ENCODE results near the gene INTS13.

The INTS13 gene, protein sequence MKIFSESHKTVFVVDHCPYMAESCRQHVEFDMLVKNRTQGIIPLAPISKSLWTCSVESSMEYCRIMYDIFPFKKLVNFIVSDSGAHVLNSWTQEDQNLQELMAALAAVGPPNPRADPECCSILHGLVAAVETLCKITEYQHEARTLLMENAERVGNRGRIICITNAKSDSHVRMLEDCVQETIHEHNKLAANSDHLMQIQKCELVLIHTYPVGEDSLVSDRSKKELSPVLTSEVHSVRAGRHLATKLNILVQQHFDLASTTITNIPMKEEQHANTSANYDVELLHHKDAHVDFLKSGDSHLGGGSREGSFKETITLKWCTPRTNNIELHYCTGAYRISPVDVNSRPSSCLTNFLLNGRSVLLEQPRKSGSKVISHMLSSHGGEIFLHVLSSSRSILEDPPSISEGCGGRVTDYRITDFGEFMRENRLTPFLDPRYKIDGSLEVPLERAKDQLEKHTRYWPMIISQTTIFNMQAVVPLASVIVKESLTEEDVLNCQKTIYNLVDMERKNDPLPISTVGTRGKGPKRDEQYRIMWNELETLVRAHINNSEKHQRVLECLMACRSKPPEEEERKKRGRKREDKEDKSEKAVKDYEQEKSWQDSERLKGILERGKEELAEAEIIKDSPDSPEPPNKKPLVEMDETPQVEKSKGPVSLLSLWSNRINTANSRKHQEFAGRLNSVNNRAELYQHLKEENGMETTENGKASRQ

GRCh38 chr12:26937863-26938700 lies at the start of gene INTS13, which contains the start of gene FGFR1OP2:
TSS of gene INTS13 (minus strand) at chr12:26937981. CDS start at chr12:26936803, 1,178 bp downstream.
TSS of gene FGFR1OP2 (plus strand) at chr12:26938470. CDS start at chr12:26954159, 15,689 bp downstream.
- H3K4me3 ChIP-seq (ENCODE audit: low read depth, low read length) = peak within 1 kb of the TSS; percentile 99
- no peak for TF ChIP-seq CTCF (IDR thresholded peaks at IDR 0.05; ENCODE audit: low read depth, low read length)

GRCh38 chr12:26982866-26983265 lies 45.1 kb upstream of the INTS13 start:
- H3K4me3 ChIP-seq (ENCODE audit: low read depth, low read length) = no peak overlapping the region
- no peak for TF ChIP-seq CTCF (IDR thresholded peaks at IDR 0.05; ENCODE audit: low read depth, low read length)

DNA sequence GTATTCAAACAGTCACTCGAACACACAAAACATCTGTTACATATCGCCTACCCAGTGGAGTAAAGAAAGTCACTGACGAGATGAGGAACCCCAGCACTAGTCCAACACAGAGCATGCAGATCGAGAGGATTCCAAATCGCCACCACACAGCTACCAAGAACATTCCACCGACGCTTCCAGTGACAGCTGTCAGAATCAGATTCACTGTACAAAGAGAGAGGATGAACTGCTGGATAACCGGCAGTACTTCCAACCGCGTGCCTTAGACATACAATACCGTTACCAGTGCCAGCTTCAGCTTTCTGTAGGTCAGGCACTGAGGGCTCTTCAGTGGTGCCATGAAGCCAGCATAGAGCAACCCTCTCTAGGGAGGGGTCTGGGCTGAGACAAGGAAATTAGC lies 42.0 kb upstream of the INTS13 start:
- TF ChIP-seq CTCF (IDR thresholded peaks at IDR 0.05; ENCODE audit: low read depth, low read length) = no peak
- no peak overlapping the region for H3K4me3 ChIP-seq (ENCODE audit: low read depth, low read length)

- no peak for TF ChIP-seq CTCF (IDR thresholded peaks at IDR 0.05; ENCODE audit: low read depth, low read length)
- H3K4me3 ChIP-seq (ENCODE audit: low read depth, low read length) = no peak overlapping the region
These were observed 41.0 kb upstream of the INTS13 start for GRCh38 chr12:26978801-26979200.

DNA sequence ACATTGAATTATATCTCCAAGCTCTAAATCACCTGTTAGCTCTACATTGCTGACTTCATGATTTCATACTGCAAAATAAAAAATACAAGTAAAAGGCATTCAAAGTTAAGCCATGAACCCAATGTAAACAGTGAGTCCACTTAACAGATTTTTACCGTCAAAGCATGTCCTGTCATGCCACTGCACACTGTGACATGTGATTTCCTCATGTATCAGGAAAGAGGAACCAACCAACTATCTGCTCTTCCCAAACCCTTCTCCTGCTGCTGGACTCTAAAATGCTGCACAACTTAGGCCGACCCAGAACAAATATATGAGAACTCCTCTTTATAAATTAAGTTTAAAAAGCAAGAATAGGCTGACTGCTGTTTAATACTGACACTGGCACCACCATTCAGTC lies 38.9 kb upstream of the INTS13 start:
- TF ChIP-seq CTCF (IDR thresholded peaks at IDR 0.05; ENCODE audit: low read depth, low read length) = no peak
- no peak overlapping the region for H3K4me3 ChIP-seq (ENCODE audit: low read depth, low read length)

GRCh38 chr12:26971963-26972362 lies 34.2 kb upstream of the INTS13 start:
- no peak for TF ChIP-seq CTCF (IDR thresholded peaks at IDR 0.05; ENCODE audit: low read depth, low read length)
- no peak overlapping the region for H3K4me3 ChIP-seq (ENCODE audit: low read depth, low read length)
